ENCODE measurements around the gene CNNM3. TPM values are rescaled to one million over a fixed set of nuclear protein-coding genes. Genes with fewer than 3 reads are reported as not detected.

Gene CNNM3
- total RNA-seq, 2 experiments from 2014 or later, result 13.5 to 18.6 TPM

DNA sequence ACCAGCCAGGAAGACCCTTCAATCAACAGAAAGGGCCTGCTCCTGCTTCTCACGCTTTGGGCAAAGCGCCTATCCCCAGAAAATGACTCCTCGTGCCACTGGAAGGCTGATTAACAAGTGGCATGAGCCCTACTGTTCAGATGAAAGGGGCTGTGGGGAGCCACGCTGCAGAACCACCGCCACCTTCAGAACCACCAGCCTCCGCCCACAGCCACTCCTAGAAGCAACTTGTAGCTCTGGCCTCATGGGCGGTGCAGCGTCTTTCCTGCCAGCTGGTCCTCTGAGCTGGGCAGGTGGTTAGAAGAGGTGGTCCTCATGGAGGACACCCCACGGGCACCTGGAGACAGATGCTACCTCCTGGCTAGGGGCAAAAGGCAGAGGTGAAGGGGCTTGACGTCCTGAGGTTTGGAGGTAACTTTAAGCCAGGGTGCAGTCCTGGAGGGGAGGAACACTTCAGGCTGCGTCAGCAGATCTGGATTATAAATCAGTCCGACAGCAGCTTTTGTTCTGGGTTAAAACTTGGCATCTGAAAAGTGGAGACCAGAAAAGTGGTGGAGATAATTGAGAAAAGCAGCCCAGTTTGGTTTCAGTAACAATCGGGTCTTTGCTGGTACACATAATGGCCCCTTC is 54.7 kb downstream of the CNNM3 start:
- no peak overlapping the region for H2AFZ ChIP-seq (ENCODE audit: low read length)
- intact Hi-C loops (cut with micrococcal nuclease; ENCODE audit: unreplicated experiment), result no loop called here
- no peak for DNase-seq (ENCODE audit: low spot score)
- no peaks in the 10 kb centered on the region for H4K20me1 ChIP-seq (ENCODE audit: insufficient read depth, low read length)
- no peaks in the 10 kb centered on the region for H3K36me3 ChIP-seq (ENCODE audit: insufficient read depth, low read length)
- ChIA-PET CTCF (ENCODE audit: unreplicated experiment) (no interaction called here), POLR2A (interaction anchor here (0.6 kb wide), 1 partner anchor 11 kb away, joined by 4 read pairs; no protein-coding TSS in a partner anchor)
- no peaks in the 10 kb centered on the region for H3K9me2 ChIP-seq (ENCODE audit: insufficient read depth, low read length)
- no peaks in the 10 kb centered on the region for H3K79me2 ChIP-seq (ENCODE audit: insufficient read depth, low read depth, low read length)
- H3K27ac ChIP-seq (ENCODE audit: low read depth, low read length, poor library complexity, severe bottlenecking), result no peak overlapping the region
- no peaks in the 10 kb centered on the region for H3K9me3 ChIP-seq (ENCODE audit: low read length)
- H3K4me3 ChIP-seq (ENCODE audit: low read depth, low read length, poor library complexity, severe bottlenecking), result no peak overlapping the region
- TF ChIP-seq, protein P1, sequence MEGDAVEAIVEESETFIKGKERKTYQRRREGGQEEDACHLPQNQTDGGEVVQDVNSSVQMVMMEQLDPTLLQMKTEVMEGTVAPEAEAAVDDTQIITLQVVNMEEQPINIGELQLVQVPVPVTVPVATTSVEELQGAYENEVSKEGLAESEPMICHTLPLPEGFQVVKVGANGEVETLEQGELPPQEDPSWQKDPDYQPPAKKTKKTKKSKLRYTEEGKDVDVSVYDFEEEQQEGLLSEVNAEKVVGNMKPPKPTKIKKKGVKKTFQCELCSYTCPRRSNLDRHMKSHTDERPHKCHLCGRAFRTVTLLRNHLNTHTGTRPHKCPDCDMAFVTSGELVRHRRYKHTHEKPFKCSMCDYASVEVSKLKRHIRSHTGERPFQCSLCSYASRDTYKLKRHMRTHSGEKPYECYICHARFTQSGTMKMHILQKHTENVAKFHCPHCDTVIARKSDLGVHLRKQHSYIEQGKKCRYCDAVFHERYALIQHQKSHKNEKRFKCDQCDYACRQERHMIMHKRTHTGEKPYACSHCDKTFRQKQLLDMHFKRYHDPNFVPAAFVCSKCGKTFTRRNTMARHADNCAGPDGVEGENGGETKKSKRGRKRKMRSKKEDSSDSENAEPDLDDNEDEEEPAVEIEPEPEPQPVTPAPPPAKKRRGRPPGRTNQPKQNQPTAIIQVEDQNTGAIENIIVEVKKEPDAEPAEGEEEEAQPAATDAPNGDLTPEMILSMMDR (conservative IDR thresholded peaks at IDR 0.05; ENCODE audit: low read length), result no peak
- TF ChIP-seq EZH2phosphoT487 (IDR thresholded peaks at IDR 0.05; ENCODE audit: borderline replicate concordance, low read depth, low read length), result no peak
- peaks cover 16% of the 10 kb centered on the region for H3K4me1 ChIP-seq (ENCODE audit: insufficient read depth, low read length, poor library complexity, severe bottlenecking)
- H3K4me2 ChIP-seq (ENCODE audit: low read length), result no peak overlapping the region
- BruUV-seq (replicated peaks), result no TSS peak

DNA sequence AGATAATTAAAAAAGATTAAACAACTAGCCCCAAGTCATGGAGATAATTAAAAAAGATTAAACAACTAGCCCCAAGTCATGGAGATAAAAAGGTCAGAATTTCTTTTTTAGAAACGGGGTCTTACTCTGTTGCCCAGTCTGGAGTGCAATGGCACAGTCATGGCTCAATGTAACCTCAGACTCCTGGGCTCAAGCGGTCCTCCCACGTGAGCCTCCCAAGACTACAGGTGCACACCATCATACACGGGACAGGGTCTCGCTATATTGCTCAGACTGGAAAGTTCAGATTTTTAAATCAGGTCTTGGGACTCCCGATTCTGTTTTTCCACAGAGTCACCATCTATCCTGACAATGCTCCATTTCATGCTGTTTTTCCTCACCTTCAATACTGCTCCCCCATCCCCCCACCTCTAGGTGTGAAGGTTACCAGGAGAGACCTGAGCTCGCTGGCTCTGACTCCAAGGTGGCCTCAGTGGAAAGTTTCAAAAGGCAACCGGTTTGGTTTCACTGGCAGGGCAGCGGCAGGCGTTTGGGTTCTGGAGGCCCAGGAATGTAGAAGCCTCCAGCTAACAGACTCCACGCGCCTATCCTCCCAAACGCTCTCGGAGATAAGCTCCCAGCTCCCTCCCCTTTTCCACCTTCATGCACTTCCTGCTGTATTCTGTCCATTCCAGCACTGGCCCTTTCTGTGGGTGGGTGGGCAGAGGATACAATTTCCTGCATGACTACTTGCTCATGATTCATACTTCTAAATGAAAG is 56.7 kb downstream of the CNNM3 start:
- intact Hi-C loops (cut with micrococcal nuclease; ENCODE audit: unreplicated experiment), result no loop called here
- ChIA-PET CTCF (ENCODE audit: unreplicated experiment) (no interaction called here), POLR2A (no interaction called here)
- TF ChIP-seq, protein P1 (conservative IDR thresholded peaks at IDR 0.05; ENCODE audit: low read length), result no peak
- no peak for TF ChIP-seq EZH2phosphoT487 (IDR thresholded peaks at IDR 0.05; ENCODE audit: borderline replicate concordance, low read depth, low read length)
- no peaks in the 10 kb centered on the region for H3K9me3 ChIP-seq (ENCODE audit: low read length)
- H3K4me1 ChIP-seq (ENCODE audit: insufficient read depth, low read length, poor library complexity, severe bottlenecking), result peaks cover 6% of the 10 kb centered on the region
- H3K27ac ChIP-seq (ENCODE audit: low read depth, low read length, poor library complexity, severe bottlenecking), result no peak overlapping the region
- H3K79me2 ChIP-seq (ENCODE audit: insufficient read depth, low read depth, low read length), result no peaks in the 10 kb centered on the region
- DNase-seq (ENCODE audit: low spot score), result no peak
- no peak overlapping the region for H3K4me2 ChIP-seq (ENCODE audit: low read length)
- H3K36me3 ChIP-seq (ENCODE audit: insufficient read depth, low read length), result no peaks in the 10 kb centered on the region
- H2AFZ ChIP-seq (ENCODE audit: low read length), result no peak overlapping the region
- BruUV-seq (replicated peaks), result no TSS peak
- no peaks in the 10 kb centered on the region for H4K20me1 ChIP-seq (ENCODE audit: insufficient read depth, low read length)
- H3K4me3 ChIP-seq (ENCODE audit: low read depth, low read length, poor library complexity, severe bottlenecking), result no peak overlapping the region
- no peaks in the 10 kb centered on the region for H3K9me2 ChIP-seq (ENCODE audit: insufficient read depth, low read length)

DNA sequence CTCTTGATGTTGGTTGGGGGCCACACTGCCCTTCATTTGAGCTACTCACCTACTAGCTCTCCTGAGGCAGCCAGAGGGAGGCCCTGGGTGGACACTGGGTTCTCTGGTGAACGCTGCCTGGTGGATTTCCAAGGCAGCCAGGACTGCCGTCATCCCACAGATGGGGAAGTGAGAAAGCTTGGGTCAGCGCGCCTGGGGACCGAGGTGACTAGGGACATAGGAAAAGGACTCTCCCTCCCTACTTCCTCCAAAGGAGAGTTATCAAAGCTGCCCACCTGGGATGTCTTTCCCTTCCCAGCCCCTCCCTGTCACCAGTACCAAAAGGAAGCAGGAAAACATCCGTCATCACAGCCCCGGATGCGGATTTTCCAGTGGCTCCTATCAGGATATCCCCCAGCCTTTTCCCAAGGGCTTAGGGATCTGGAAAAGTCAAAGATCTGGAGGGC is 57.6 kb downstream of the CNNM3 start:
- ChIA-PET CTCF (ENCODE audit: unreplicated experiment) (no interaction called here), POLR2A (no interaction called here)
- TF ChIP-seq EZH2phosphoT487 (IDR thresholded peaks at IDR 0.05; ENCODE audit: borderline replicate concordance, low read depth, low read length), result no peak
- TF ChIP-seq, protein P1 (conservative IDR thresholded peaks at IDR 0.05; ENCODE audit: low read length), result no peak
- Histone ChIP-seq H3K4me1 (ENCODE audit: insufficient read depth, low read length, poor library complexity, severe bottlenecking) (peaks cover 3% of the 10 kb centered on the region), H3K4me2 (ENCODE audit: low read length) (no peak overlapping the region), H3K27ac (ENCODE audit: low read depth, low read length, poor library complexity, severe bottlenecking) (no peak overlapping the region), H2AFZ (ENCODE audit: low read length) (no peak overlapping the region), H3K4me3 (ENCODE audit: low read depth, low read length, poor library complexity, severe bottlenecking) (no peak overlapping the region), H3K9me3 (ENCODE audit: low read length) (no peaks in the 10 kb centered on the region), H3K9me2 (ENCODE audit: insufficient read depth, low read length) (no peaks in the 10 kb centered on the region), H3K36me3 (ENCODE audit: insufficient read depth, low read length) (no peaks in the 10 kb centered on the region), H3K79me2 (ENCODE audit: insufficient read depth, low read depth, low read length) (no peaks in the 10 kb centered on the region), H4K20me1 (ENCODE audit: insufficient read depth, low read length) (no peaks in the 10 kb centered on the region)
- no peak for DNase-seq (ENCODE audit: low spot score)
- BruUV-seq (replicated peaks), result no TSS peak
- intact Hi-C loops (cut with micrococcal nuclease; ENCODE audit: unreplicated experiment), result no loop called here
